Karpas-422 (cell line): ENCODE results near the gene CKS2. TPM values are rescaled to one million over a fixed set of nuclear protein-coding genes. Genes with fewer than 3 reads are reported as not detected.
"Not testable (repeated sequence)": the region's sequence is repeated elsewhere in the genome, so short reads cannot be mapped to it uniquely, and the experiment has no call there.

Source experiments
- DNase-seq: peaks from one replicate; pipeline ENCODE4 v3.0.0-alpha.2; 2015
- H2AFZ ChIP-seq: fragments of 200-600 bp; sonication (generic); 2 replicates; pipeline ENCODE4 v1.6.1; 2014; ENCODE audit warnings: antibody characterized with exemption, low read length, mixed read lengths
- H3K27ac ChIP-seq: fragments of 200-600 bp; sonication (generic); 2 replicates; pipeline ENCODE4 v1.5.1; 2014; ENCODE audit warnings: mild to moderate bottlenecking, low read length, moderate library complexity
- H3K27me3 ChIP-seq: fragments of 200-600 bp; sonication (generic); 2 replicates; pipeline ENCODE4 v1.6.1; 2014; ENCODE audit warnings: low read length, mixed read lengths
- H3K36me3 ChIP-seq: fragments of 200-600 bp; sonication (generic); 2 replicates; pipeline ENCODE4 v1.6.1; 2014; ENCODE audit warnings: low read length, mixed read lengths; ENCODE audit not compliant: insufficient read depth
- H3K4me1 ChIP-seq: fragments of 200-600 bp; sonication (generic); 2 replicates; pipeline ENCODE4 v1.6.1; 2014; ENCODE audit warnings: mild to moderate bottlenecking, low read length, mixed read lengths
- H3K4me2 ChIP-seq: fragments of 200-600 bp; sonication (generic); 2 replicates; pipeline ENCODE4 v1.6.1; 2014; ENCODE audit warnings: low read length, low read depth, mild to moderate bottlenecking; ENCODE audit not compliant: poor library complexity, severe bottlenecking
- H3K4me3 ChIP-seq: fragments of 200-600 bp; sonication (generic); 2 replicates; pipeline ENCODE4 v1.5.1; 2014; ENCODE audit warnings: mild to moderate bottlenecking, antibody characterized with exemption, low read length, mixed read lengths
- H3K79me2 ChIP-seq: fragments of 200-600 bp; sonication (generic); 2 replicates; pipeline ENCODE4 v1.6.1; 2014; ENCODE audit warnings: mild to moderate bottlenecking, low read length, mixed read lengths
- H3K9ac ChIP-seq: fragments of 200-600 bp; sonication (generic); 2 replicates; pipeline ENCODE4 v1.6.0; 2014; ENCODE audit warnings: low read length
- H3K9me2 ChIP-seq: fragments of 200-600 bp; sonication (generic), shearing (Covaris generic); replicated peaks from 2 replicates; pipeline ENCODE4 v1.6.0; 2014; ENCODE audit warnings: mild to moderate bottlenecking, low read length, moderate library complexity; ENCODE audit not compliant: insufficient read depth
- H3K9me3 ChIP-seq: fragments of 300-700, 200-600 bp; sonication (generic); 2 replicates; pipeline ENCODE4 v1.6.1; 2014; ENCODE audit warnings: low read length, mixed read lengths
- H4K20me1 ChIP-seq: fragments of 200-600 bp; sonication (generic); 2 replicates; pipeline ENCODE4 v1.6.1; 2014; ENCODE audit warnings: mild to moderate bottlenecking, antibody characterized with exemption, low read length, low read depth; ENCODE audit not compliant: insufficient read depth
- total RNA-seq: library from RNA; depleted of rRNA; stranded (reverse); fragments of >200 nt; shearing (Covaris generic); gene quantifications from 2 replicates; pipeline ENCODE4 v1.2.3, GENCODE V29; 2014; ENCODE audit warnings: low replicate concordance

CKS2 gene
- total RNA-seq, 1 experiment from 2014 or later: 319 TPM

GRCh38 chr9:89278997-89279739 is 31.8 kb upstream of the CKS2 start:
- Histone ChIP-seq H3K9me2 (no peaks in the 10 kb centered on the region), H2AFZ (peak overlapping the region; percentile 34; the same call in 1 of the 2 replicates), H3K4me2 (no peak overlapping the region), H3K36me3 (0 out of 2 replicates have a peak, but pooled peaks cover 3% of the 10 kb centered on the region), H4K20me1 (no peaks in the 10 kb centered on the region), H3K4me1 (peaks cover 9% of the 10 kb centered on the region), H3K27me3 (no peaks in the 10 kb centered on the region), H3K79me2 (no peaks in the 10 kb centered on the region), H3K27ac (peak overlapping the region; percentile 55), H3K9ac (peak overlapping the region; percentile 31; the same call in 1 of the 2 replicates), H3K4me3 (no peak overlapping the region), H3K9me3 (peaks cover 14% of the 10 kb centered on the region)
- DNase-seq: peak; percentile 87

- Histone ChIP-seq H2AFZ (no peak overlapping the region), H4K20me1 (no peaks in the 10 kb centered on the region), H3K79me2 (no peaks in the 10 kb centered on the region), H3K9me2 (no peaks in the 10 kb centered on the region), H3K4me2 (no peak overlapping the region), H3K4me3 (no peak overlapping the region), H3K27ac (no peak overlapping the region), H3K36me3 (no peaks in the 10 kb centered on the region), H3K4me1 (peaks cover 9% of the 10 kb centered on the region), H3K27me3 (no peaks in the 10 kb centered on the region), H3K9ac (no peak overlapping the region), H3K9me3 (no peaks in the 10 kb centered on the region)
- no peak for DNase-seq
Measured at GRCh38 chr9:89281106-89281505, 29.9 kb upstream of the CKS2 start.

GRCh38 chr9:89282248-89282968 is 28.6 kb upstream of the CKS2 start:
- H3K9ac ChIP-seq, H3K27ac ChIP-seq, H3K4me1 ChIP-seq, H2AFZ ChIP-seq, H3K9me2 ChIP-seq, H3K36me3 ChIP-seq, H3K9me3 ChIP-seq, H3K79me2 ChIP-seq, H3K4me2 ChIP-seq, H3K4me3 ChIP-seq, DNase-seq, H3K27me3 ChIP-seq, H4K20me1 ChIP-seq: not testable (repeated sequence)

GRCh38 chr9:89284076-89284475 is 26.9 kb upstream of the CKS2 start:
- no peak overlapping the region for H3K9ac ChIP-seq
- no peak overlapping the region for H3K4me2 ChIP-seq

GRCh38 chr9:89291741-89292140 is 19.3 kb upstream of the CKS2 start:
- H3K27ac ChIP-seq: peak overlapping the region; percentile 60
- no peaks in the 10 kb centered on the region for H3K9me2 ChIP-seq
- DNase-seq: peak; percentile 76
- peak overlapping the region; percentile 39 for H3K9ac ChIP-seq
- 0 out of 2 replicates have a peak overlapping the region, but pooled peaks have one; percentile 16 for H3K4me3 ChIP-seq
- H3K4me1 ChIP-seq: peaks cover 17% of the 10 kb centered on the region
- no peaks in the 10 kb centered on the region for H4K20me1 ChIP-seq
- peak overlapping the region; percentile 17; the same call in 1 of the 2 replicates for H2AFZ ChIP-seq
- H3K36me3 ChIP-seq: no peaks in the 10 kb centered on the region
- peaks cover 5% of the 10 kb centered on the region; the same call in 1 of the 2 replicates for H3K9me3 ChIP-seq
- H3K27me3 ChIP-seq: no peaks in the 10 kb centered on the region
- no peaks in the 10 kb centered on the region for H3K79me2 ChIP-seq
- H3K4me2 ChIP-seq: peak overlapping the region; percentile 51

More at GRCh38 chr9:89284076-89284475, 26.9 kb upstream of the CKS2 start:
- no peak overlapping the region for H3K27ac ChIP-seq
- no peaks in the 10 kb centered on the region for H3K79me2 ChIP-seq
- no peaks in the 10 kb centered on the region for H3K27me3 ChIP-seq
- no peaks in the 10 kb centered on the region for H3K9me3 ChIP-seq
- no peak overlapping the region for H3K4me3 ChIP-seq
- no peak overlapping the region for H2AFZ ChIP-seq
- no peak for DNase-seq
- no peaks in the 10 kb centered on the region for H3K36me3 ChIP-seq
- no peaks in the 10 kb centered on the region for H3K9me2 ChIP-seq
- H3K4me1 ChIP-seq: peaks cover 9% of the 10 kb centered on the region
- H4K20me1 ChIP-seq: no peaks in the 10 kb centered on the region

GRCh38 chr9:89293014-89293413 is 18.0 kb upstream of the CKS2 start:
- no peak for DNase-seq
- H4K20me1 ChIP-seq: no peaks in the 10 kb centered on the region

GRCh38 chr9:89295400-89295799 is 15.6 kb upstream of the CKS2 start:
- Histone ChIP-seq H3K79me2 (no peaks in the 10 kb centered on the region), H3K36me3 (no peaks in the 10 kb centered on the region), H3K9ac (no peak overlapping the region), H3K4me2 (no peak overlapping the region), H3K4me1 (peaks cover 15% of the 10 kb centered on the region), H3K9me2 (no peaks in the 10 kb centered on the region), H3K27me3 (no peaks in the 10 kb centered on the region), H3K9me3 (peaks cover 5% of the 10 kb centered on the region; the same call in 1 of the 2 replicates), H4K20me1 (no peaks in the 10 kb centered on the region), H3K4me3 (no peak overlapping the region), H2AFZ (no peak overlapping the region), H3K27ac (no peak overlapping the region)
- DNase-seq: no peak

More at GRCh38 chr9:89293014-89293413, 18.0 kb upstream of the CKS2 start:
- H3K9ac ChIP-seq: no peak overlapping the region
- peaks cover 5% of the 10 kb centered on the region; the same call in 1 of the 2 replicates for H3K9me3 ChIP-seq
- no peaks in the 10 kb centered on the region for H3K79me2 ChIP-seq
- no peak overlapping the region for H3K4me3 ChIP-seq
- no peaks in the 10 kb centered on the region for H3K9me2 ChIP-seq
- no peaks in the 10 kb centered on the region for H3K36me3 ChIP-seq
- H3K27me3 ChIP-seq: no peaks in the 10 kb centered on the region
- no peak overlapping the region for H2AFZ ChIP-seq
- no peak overlapping the region for H3K4me2 ChIP-seq
- no peak overlapping the region for H3K27ac ChIP-seq
- peaks cover 17% of the 10 kb centered on the region for H3K4me1 ChIP-seq

- Histone ChIP-seq H3K27ac (peak overlapping the region; percentile 21; the same call in 1 of the 2 replicates), H3K4me1 (peaks cover 42% of the 10 kb centered on the region)
- DNase-seq, H3K79me2 ChIP-seq, H3K4me2 ChIP-seq, H3K4me3 ChIP-seq, H2AFZ ChIP-seq, H3K27me3 ChIP-seq, H4K20me1 ChIP-seq, H3K9me2 ChIP-seq, H3K36me3 ChIP-seq, H3K9me3 ChIP-seq, H3K9ac ChIP-seq: not testable (repeated sequence)
Measured at GRCh38 chr9:89301996-89302395, 9.0 kb upstream of the CKS2 start.
